MCF 10A (cell line): ENCODE results near the gene SLC7A7. TPM values are rescaled to one million over a fixed set of nuclear protein-coding genes. Genes with fewer than 3 reads are reported as not detected.

Experiments
- BruUV-seq: library from RNA; stranded (reverse); fragments of 400-500 nt; replicated peaks from 2 replicates; lab custom pipeline; 2021; lab: Mats Ljungman, UMichigan
- CTCF ChIA-PET: fragments of 300-600 bp; sonication (Branson Sonifier 250); formaldehyde crosslinking; extraction: SDS; loops from one replicate; lab custom pipeline; 2021; ENCODE audit warnings: antibody characterized with exemption, inconsistent platforms; lab: Yijun Ruan, JAX
- POLR2A ChIA-PET: fragments of 300-600, 350-650 bp; sonication (Branson Sonifier 250); formaldehyde crosslinking; extraction: SDS; loops from one replicate; lab custom pipeline; 2020; ENCODE audit warnings: antibody characterized with exemption, inconsistent platforms; lab: Yijun Ruan, JAX
- DNase-seq: peaks from one replicate; pipeline ENCODE4 v3.0.0-alpha.2; 2018; ENCODE audit not compliant: unreplicated experiment
- H3K27ac Mint-ChIP-seq: one replicate; pipeline ENCODE4 v1.8.0; 2022; ENCODE audit warnings: mild to moderate bottlenecking, low read depth, mixed read lengths; ENCODE audit not compliant: unreplicated experiment
- H3K27me3 Mint-ChIP-seq: one replicate; pipeline ENCODE4 v1.8.0; 2022; ENCODE audit warnings: mixed read lengths; ENCODE audit not compliant: insufficient read depth, unreplicated experiment
- H3K36me3 Mint-ChIP-seq: one replicate; pipeline ENCODE4 v1.8.0; 2022; ENCODE audit warnings: mild to moderate bottlenecking, moderate library complexity, mixed read lengths; ENCODE audit not compliant: insufficient read depth, unreplicated experiment
- H3K4me1 Mint-ChIP-seq: one replicate; pipeline ENCODE4 v1.8.0; 2022; ENCODE audit warnings: mixed read lengths; ENCODE audit not compliant: insufficient read depth, unreplicated experiment
- H3K4me3 Mint-ChIP-seq: one replicate; pipeline ENCODE4 v1.8.0; 2022; ENCODE audit warnings: mild to moderate bottlenecking, moderate library complexity, mixed read lengths; ENCODE audit not compliant: unreplicated experiment
- H3K9me3 Mint-ChIP-seq: one replicate; pipeline ENCODE4 v1.8.0; 2022; ENCODE audit warnings: mixed read lengths; ENCODE audit not compliant: unreplicated experiment
- CTCF ChIP-seq: fragments of 200-600 bp; IDR thresholded peaks from one replicate; pipeline ENCODE4 v1.8.0; 2022; ENCODE audit warnings: antibody characterized with exemption, mild to moderate bottlenecking; ENCODE audit not compliant: unreplicated experiment
- intact Hi-C: fragments of 100-400 bp; cut with micrococcal nuclease; formaldehyde crosslinking; loops from 2 replicates; pipeline ENCODE4 v1.14.1; 2022
- total RNA-seq: library from RNA; stranded (reverse); gene quantifications from 2 replicates; pipeline ENCODE4 v1.2.3, GENCODE V29; 2022

SLC7A7 gene
- total RNA-seq, 1 experiment from 2014 or later = 0.98 TPM

- CTCF ChIA-PET = interaction anchor here (0.9 kb wide), 1 partner anchor 99 kb away, joined by 3 read pairs; no protein-coding TSS in a partner anchor
- Mint-ChIP-seq H3K27ac (no peak overlapping the region), H3K27me3 (no peaks in the 10 kb centered on the region), H3K4me3 (no peak overlapping the region), H3K36me3 (no peaks in the 10 kb centered on the region), H3K4me1 (no peaks in the 10 kb centered on the region), H3K9me3 (no peaks in the 10 kb centered on the region)
- POLR2A ChIA-PET = interaction anchor here (1.6 kb wide), 1 partner anchor 13 kb away, joined by 5 read pairs; the partner anchor contains the start of gene OXA1L
- BruUV-seq = no TSS peak
- intact Hi-C loops = no loop called here
- no peak for TF ChIP-seq CTCF
- no peak for DNase-seq
These were observed 61.6 kb downstream of the SLC7A7 start for GRCh38 chr14:22753586-22753985.

- no TSS peak for BruUV-seq
- POLR2A ChIA-PET = interaction anchor here (1.6 kb wide), 1 partner anchor 14 kb away, joined by 5 read pairs; the partner anchor contains the start of gene OXA1L
- CTCF ChIA-PET = interaction anchor here (0.7 to 1.2 kb wide), 2 partner anchors 8 to 99 kb away, joined by 4 to 5 read pairs; no protein-coding TSS in a partner anchor
- TF ChIP-seq CTCF = no peak
- intact Hi-C loops = no loop called here
- DNase-seq = no peak
- H3K36me3 Mint-ChIP-seq = no peaks in the 10 kb centered on the region
- H3K9me3 Mint-ChIP-seq = no peaks in the 10 kb centered on the region
- H3K4me3 Mint-ChIP-seq = no peak overlapping the region
- no peaks in the 10 kb centered on the region for H3K27me3 Mint-ChIP-seq
- H3K27ac Mint-ChIP-seq = no peak overlapping the region
- no peaks in the 10 kb centered on the region for H3K4me1 Mint-ChIP-seq
These were observed 62.8 kb downstream of the SLC7A7 start for GRCh38 chr14:22752422-22752821.

GRCh38 chr14:22748631-22749068 lies 66.6 kb downstream of the SLC7A7 start:
- TF ChIP-seq CTCF = no peak
- no peaks in the 10 kb centered on the region for H3K27me3 Mint-ChIP-seq
- POLR2A ChIA-PET = interaction anchor here (1.2 to 3.8 kb wide), 2 partner anchors 18 to 20 kb away, joined by 3 to 17 read pairs; partner anchors contain the start of gene OXA1L

GRCh38 chr14:22748206-22748605 lies 67.0 kb downstream of the SLC7A7 start:
- H3K4me3 Mint-ChIP-seq = no peak overlapping the region
- intact Hi-C loops = no loop called here
- ChIA-PET POLR2A (interaction anchor here (3.8 kb wide), 1 partner anchor 18 kb away, joined by 17 read pairs; the partner anchor contains the start of gene OXA1L), CTCF (interaction anchor here (0.6 to 3.0 kb wide), 3 partner anchors 81 to 179 kb away, joined by 3 to 16 read pairs (median 3); no protein-coding TSS in a partner anchor)
- no peak overlapping the region for H3K27ac Mint-ChIP-seq
- no peaks in the 10 kb centered on the region for H3K4me1 Mint-ChIP-seq
- no peaks in the 10 kb centered on the region for H3K9me3 Mint-ChIP-seq
- no peak for DNase-seq
- no peak for TF ChIP-seq CTCF
- H3K27me3 Mint-ChIP-seq = no peaks in the 10 kb centered on the region
- H3K36me3 Mint-ChIP-seq = peaks cover 7% of the 10 kb centered on the region
- no TSS peak for BruUV-seq

More at GRCh38 chr14:22748631-22749068, 66.6 kb downstream of the SLC7A7 start:
- Mint-ChIP-seq H3K4me3 (no peak overlapping the region), H3K27ac (no peak overlapping the region), H3K9me3 (no peaks in the 10 kb centered on the region), H3K36me3 (peaks cover 7% of the 10 kb centered on the region), H3K4me1 (no peaks in the 10 kb centered on the region)
- CTCF ChIA-PET = interaction anchor here (0.6 to 3.0 kb wide), 3 partner anchors 105 to 179 kb away, joined by 3 to 16 read pairs (median 4); no protein-coding TSS in a partner anchor
- no peak for DNase-seq
- intact Hi-C loops = no loop called here
- BruUV-seq = no TSS peak
